H9 (cell line): ENCODE measurements around the gene CYFIP1. TPM values are rescaled to one million over a fixed set of nuclear protein-coding genes. Genes with fewer than 3 reads are reported as not detected.

ENCODE experiments used
- DNase-seq: peaks from one replicate; pipeline ENCODE4 v3.0.0-alpha.2; 2017
- H2AFZ ChIP-seq: one replicate; pipeline ENCODE4 v1.6.1; 2013; ENCODE audit warnings: mild to moderate bottlenecking, low read length, control low read depth, moderate library complexity
- H2AK5ac ChIP-seq: 2 replicates; pipeline ENCODE4 v1.6.1; 2013; ENCODE audit warnings: low read length, control low read depth, mixed read lengths; ENCODE audit not compliant: insufficient read length
- H2BK120ac ChIP-seq: one replicate; pipeline ENCODE4 v1.6.1; 2013; ENCODE audit warnings: low read depth, mild to moderate bottlenecking, low read length, control low read depth, inconsistent platforms; ENCODE audit not compliant: poor library complexity, severe bottlenecking
- H2BK12ac ChIP-seq: 2 replicates; pipeline ENCODE4 v1.6.1; 2013; ENCODE audit warnings: low read length, control low read depth, mixed read lengths, low read depth; ENCODE audit not compliant: insufficient read length
- H2BK15ac ChIP-seq: 2 replicates; pipeline ENCODE4 v1.6.1; 2013; ENCODE audit warnings: low read depth, low read length, control low read depth
- H2BK20ac ChIP-seq: one replicate; pipeline ENCODE4 v1.6.1; 2013; ENCODE audit warnings: low read depth, mild to moderate bottlenecking, low read length, control low read depth, inconsistent platforms; ENCODE audit not compliant: poor library complexity, severe bottlenecking
- H2BK5ac ChIP-seq: 2 replicates; pipeline ENCODE4 v1.6.1; 2013; ENCODE audit warnings: low read length, control low read depth, mixed read lengths; ENCODE audit not compliant: insufficient read length
- H3K14ac ChIP-seq: 2 replicates; pipeline ENCODE4 v1.6.1; 2013; ENCODE audit warnings: low read length, control low read depth; ENCODE audit not compliant: insufficient read depth
- H3K18ac ChIP-seq: 2 replicates; pipeline ENCODE4 v1.6.1; 2013; ENCODE audit warnings: low read depth, mild to moderate bottlenecking, mixed read lengths, low read length, control low read depth; ENCODE audit not compliant: insufficient read length
- H3K23ac ChIP-seq: 2 replicates; pipeline ENCODE4 v1.6.1; 2013; ENCODE audit warnings: low read length, control low read depth, mixed read lengths, low read depth; ENCODE audit not compliant: insufficient read length
- H3K23me2 ChIP-seq: 2 replicates; pipeline ENCODE4 v1.6.1; 2013; ENCODE audit warnings: low read depth, mild to moderate bottlenecking, mixed read lengths, low read length, control low read depth; ENCODE audit not compliant: insufficient read length, poor library complexity, severe bottlenecking
- H3K27ac ChIP-seq: 2 replicates; pipeline ENCODE4 v1.5.1; 2013; ENCODE audit warnings: low read length, control low read depth, mixed read lengths, low read depth; ENCODE audit not compliant: insufficient read length
- H3K27me3 ChIP-seq: 2 replicates; pipeline ENCODE4 v1.6.1; 2013; ENCODE audit warnings: low read length, control low read depth, inconsistent platforms; ENCODE audit not compliant: insufficient read depth
- H3K4ac ChIP-seq: 2 replicates; pipeline ENCODE4 v1.6.1; 2013; ENCODE audit warnings: low read depth, mild to moderate bottlenecking, control low read depth, inconsistent platforms, low read length, moderate library complexity
- H3K4me1 ChIP-seq: 2 replicates; pipeline ENCODE4 v1.6.1; 2013; ENCODE audit warnings: low read length, control low read depth, inconsistent platforms; ENCODE audit not compliant: insufficient read depth
- H3K4me2 ChIP-seq: 2 replicates; pipeline ENCODE4 v1.6.1; 2013; ENCODE audit warnings: low read length, control low read depth, mixed read lengths; ENCODE audit not compliant: insufficient read length, insufficient read depth
- H3K56ac ChIP-seq: 2 replicates; pipeline ENCODE4 v1.6.1; 2013; ENCODE audit warnings: low read depth, mild to moderate bottlenecking, mixed read lengths, low read length, control low read depth; ENCODE audit not compliant: insufficient read length
- H3K79me1 ChIP-seq: 2 replicates; pipeline ENCODE4 v1.6.1; 2013; ENCODE audit warnings: low read depth, mild to moderate bottlenecking, moderate library complexity, low read length, control low read depth, inconsistent platforms; ENCODE audit not compliant: insufficient read depth, poor library complexity, severe bottlenecking
- H3K79me2 ChIP-seq: 2 replicates; pipeline ENCODE4 v1.6.1; 2013; ENCODE audit warnings: low read length, control low read depth, inconsistent platforms; ENCODE audit not compliant: insufficient read depth
- H3K9ac ChIP-seq: 2 replicates; pipeline ENCODE4 v1.6.1; 2013; ENCODE audit warnings: low read length, control low read depth, mixed read lengths; ENCODE audit not compliant: insufficient read length; ENCODE audit errors: extremely low read depth
- H3K9me3 ChIP-seq: one replicate; pipeline ENCODE4 v1.6.1; 2013; ENCODE audit warnings: low read depth, low read length, inconsistent platforms; ENCODE audit not compliant: control insufficient read depth
- H3T11ph ChIP-seq: one replicate; pipeline ENCODE4 v1.6.1; 2013; ENCODE audit warnings: mild to moderate bottlenecking, low read length, control low read depth, inconsistent platforms
- H4K20me1 ChIP-seq: one replicate; pipeline ENCODE4 v1.6.1; 2013; ENCODE audit not compliant: control insufficient read depth, insufficient read length, insufficient read depth
- H4K5ac ChIP-seq: 2 replicates; pipeline ENCODE4 v1.6.1; 2013; ENCODE audit warnings: low read depth, mild to moderate bottlenecking, mixed read lengths, low read length, control low read depth; ENCODE audit not compliant: insufficient read length
- H4K8ac ChIP-seq: replicated peaks from 2 replicates; pipeline ENCODE4 v1.6.1; 2013; ENCODE audit warnings: low read length, control low read depth, mixed read lengths, low read depth; ENCODE audit not compliant: insufficient read length
- H4K91ac ChIP-seq: 2 replicates; pipeline ENCODE4 v1.6.1; 2013; ENCODE audit warnings: low read depth, mild to moderate bottlenecking, moderate library complexity, mixed read lengths, low read length, control low read depth; ENCODE audit not compliant: insufficient read length
- H3K27ac Mint-ChIP-seq, 3 experiments: 2 replicates in 2 of 3; 3 replicates in 1 of 3; pipeline ENCODE4 v1.8.0; 2020 to 2021; ENCODE audit warnings: mixed read lengths in 3 of 3, mild to moderate bottlenecking in 1 of 3, moderate library complexity in 1 of 3
- H3K27me3 Mint-ChIP-seq: 2 replicates; pipeline ENCODE4 v1.8.0; 2021; ENCODE audit warnings: low read depth, mild to moderate bottlenecking, moderate library complexity, mixed read lengths
- H3K36me3 Mint-ChIP-seq, 3 experiments: 2 replicates in 2 of 3; 3 replicates in 1 of 3; pipeline ENCODE4 v1.8.0; 2020 to 2021; ENCODE audit warnings: low read depth in 3 of 3, mixed read lengths in 3 of 3; ENCODE audit not compliant: insufficient read depth in 1 of 3
- H3K4me1 Mint-ChIP-seq, 2 experiments: 2 replicates each; pipeline ENCODE4 v1.8.0; 2020; ENCODE audit warnings: mixed read lengths in 2 of 2
- H3K4me3 Mint-ChIP-seq, 2 experiments: 2 replicates in 1 of 2; 3 replicates in 1 of 2; pipeline ENCODE4 v1.8.0; 2020 to 2021; ENCODE audit warnings: mild to moderate bottlenecking in 2 of 2, mixed read lengths in 2 of 2, moderate library complexity in 1 of 2
- H3K9me3 Mint-ChIP-seq, 2 experiments: 2 replicates in 1 of 2; 3 replicates in 1 of 2; pipeline ENCODE4 v1.8.0; 2020; ENCODE audit warnings: mild to moderate bottlenecking in 2 of 2, mixed read lengths in 2 of 2, moderate library complexity in 1 of 2
- CTCF ChIP-seq: fragments of 200-600 bp; sonication (generic); conservative IDR thresholded peaks from 3 replicates; pipeline ENCODE4 v1.8.0; 2021; ENCODE audit warnings: antibody characterized with exemption, mild to moderate bottlenecking
- WGBS: extraction: QIAGEN DNeasy Blood & Tissue Kit; methylation state at CpG from one replicate; pipeline ENCODE4 v1.1.7; 2013; ENCODE audit warnings: missing lambda C conversion rate, low lambda C conversion rate, mixed read lengths; ENCODE audit not compliant: insufficient read length; ENCODE audit errors: extremely low coverage; 5-methylcytosine and 5-hydroxymethylcytosine counted together
- total RNA-seq: library from RNA; stranded (reverse); gene quantifications from 2 replicates; pipeline ENCODE4 v1.2.1, GENCODE V29; 2021

CYFIP1 gene
- total RNA-seq, 1 experiment from 2014 or later, result 71.2 TPM

- no peaks in the 10 kb centered on the region for H3K4me1 ChIP-seq
- no peak overlapping the region for H3K9ac ChIP-seq
- WGBS, result no CpG with 5 or more reads among the region's 10 CpGs
- H3K56ac ChIP-seq, result no peak overlapping the region
- H3K4ac ChIP-seq, result no peak overlapping the region
- no peaks in the 10 kb centered on the region for H3K79me2 ChIP-seq
- Mint-ChIP-seq H3K4me3 (no peak overlapping the region), H3K9me3 (no peaks in the 10 kb centered on the region), H3K36me3 (peaks cover 16 to 61% (median 26%) of the 10 kb centered on the region in 3 experiments), H3K4me1 (no peaks in the 10 kb centered on the region), H3K27me3 (no peaks in the 10 kb centered on the region), H3K27ac (no peak overlapping the region)
- H4K5ac ChIP-seq, result no peak overlapping the region
- TF ChIP-seq CTCF, result no peak
- H2BK120ac ChIP-seq, result no peak overlapping the region
- no peak overlapping the region for H2BK15ac ChIP-seq
- H2AK5ac ChIP-seq, result no peak overlapping the region
- no peak overlapping the region for H2AFZ ChIP-seq
- H3K79me1 ChIP-seq, result no peaks in the 10 kb centered on the region
- no peaks in the 10 kb centered on the region for H3K27me3 ChIP-seq
- H3K23me2 ChIP-seq, result no peaks in the 10 kb centered on the region
- no peak overlapping the region for H3K23ac ChIP-seq
- H4K20me1 ChIP-seq, result no peaks in the 10 kb centered on the region
- no peak for DNase-seq
- no peak overlapping the region for H4K91ac ChIP-seq
- H3K27ac ChIP-seq, result no peak overlapping the region
- H3K9me3 ChIP-seq, result no peaks in the 10 kb centered on the region
- no peak overlapping the region for H3K18ac ChIP-seq
- no peak overlapping the region for H2BK5ac ChIP-seq
- H2BK12ac ChIP-seq, result no peak overlapping the region
- no peak overlapping the region for H2BK20ac ChIP-seq
- H3K4me2 ChIP-seq, result no peak overlapping the region
- no peak overlapping the region for H3T11ph ChIP-seq
- H4K8ac ChIP-seq, result no peak overlapping the region
- no peak overlapping the region for H3K14ac ChIP-seq
Measured at GRCh38 chr15:22939652-22940061, 40.5 kb downstream of the CYFIP1 start.
